GM12878 (cell line): ENCODE data around the gene CNTNAP5.

Experiments
- HDAC6 ChIP-seq: fragments of 200-600 bp; sonication (generic); IDR thresholded peaks from one replicate; pipeline ENCODE4 v1.8.0; 2017; ENCODE audit warnings: antibody characterized with exemption; ENCODE audit not compliant: unreplicated experiment
- SRF ChIP-seq, 2 experiments: IDR thresholded peaks; 2 replicates each; pipeline ENCODE4 v1.6.1; 2011; ENCODE audit warnings: low read depth in 2 of 2, low read length in 2 of 2, mild to moderate bottlenecking in 1 of 2, moderate library complexity in 1 of 2
- SUZ12 ChIP-seq: fragments of 200-600 bp; sonication (generic); IDR thresholded peaks from one replicate; pipeline ENCODE4 v1.6.1; 2018; ENCODE audit warnings: antibody characterized with exemption, mild to moderate bottlenecking; ENCODE audit not compliant: unreplicated experiment
- TAF1 ChIP-seq: IDR thresholded peaks from 2 replicates; pipeline ENCODE4 v1.6.1; 2011; ENCODE audit warnings: mild to moderate bottlenecking, low read depth, low read length, borderline replicate concordance
- TF ChIP-seq, protein P1 (sequence below), 3 experiments: IDR thresholded peaks in 2 of 3; conservative IDR thresholded peaks in 1 of 3; 2 replicates each; pipeline ENCODE4 v1.5.1; 2011; ENCODE audit warnings: low read depth in 3 of 3, low read length in 3 of 3, mild to moderate bottlenecking in 3 of 3, control low read depth in 2 of 3, moderate library complexity in 2 of 3, inconsistent platforms in 1 of 3, mixed read lengths in 1 of 3; ENCODE audit not compliant: control insufficient read depth in 2 of 3, insufficient read depth in 1 of 3; ENCODE audit errors: extremely low read depth in 1 of 3

GRCh38 chr2:124538549-124538948, 513.5 kb downstream of the CNTNAP5 start:
- no peak for TF ChIP-seq TAF1
- TF ChIP-seq HDAC6: no peak
- TF ChIP-seq, protein P1, sequence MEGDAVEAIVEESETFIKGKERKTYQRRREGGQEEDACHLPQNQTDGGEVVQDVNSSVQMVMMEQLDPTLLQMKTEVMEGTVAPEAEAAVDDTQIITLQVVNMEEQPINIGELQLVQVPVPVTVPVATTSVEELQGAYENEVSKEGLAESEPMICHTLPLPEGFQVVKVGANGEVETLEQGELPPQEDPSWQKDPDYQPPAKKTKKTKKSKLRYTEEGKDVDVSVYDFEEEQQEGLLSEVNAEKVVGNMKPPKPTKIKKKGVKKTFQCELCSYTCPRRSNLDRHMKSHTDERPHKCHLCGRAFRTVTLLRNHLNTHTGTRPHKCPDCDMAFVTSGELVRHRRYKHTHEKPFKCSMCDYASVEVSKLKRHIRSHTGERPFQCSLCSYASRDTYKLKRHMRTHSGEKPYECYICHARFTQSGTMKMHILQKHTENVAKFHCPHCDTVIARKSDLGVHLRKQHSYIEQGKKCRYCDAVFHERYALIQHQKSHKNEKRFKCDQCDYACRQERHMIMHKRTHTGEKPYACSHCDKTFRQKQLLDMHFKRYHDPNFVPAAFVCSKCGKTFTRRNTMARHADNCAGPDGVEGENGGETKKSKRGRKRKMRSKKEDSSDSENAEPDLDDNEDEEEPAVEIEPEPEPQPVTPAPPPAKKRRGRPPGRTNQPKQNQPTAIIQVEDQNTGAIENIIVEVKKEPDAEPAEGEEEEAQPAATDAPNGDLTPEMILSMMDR (IDR thresholded peaks at IDR 0.05 in 2 of 3, conservative IDR thresholded peaks at IDR 0.05 in 1 of 3; ENCODE audit: control insufficient read depth in 2 of 3, extremely low read depth in 1 of 3, insufficient read depth in 1 of 3, low read depth in 3 of 3, low read length in 3 of 3): no peak
- no peak for TF ChIP-seq SRF (IDR thresholded peaks at IDR 0.05; ENCODE audit: low read depth in 2 of 2, low read length in 2 of 2)
- TF ChIP-seq SUZ12: no peak
